GM21360 (cell line): ENCODE measurements around the gene KCNQ1OT1.

Source experiments
- ATAC-seq: cut with Tn5 transposase; IDR thresholded peaks from one replicate; pipeline ENCODE4 v1.9.1; 2021; ENCODE audit warnings: mild to moderate bottlenecking, moderate library complexity; ENCODE audit not compliant: unreplicated experiment

The KCNQ1OT1 gene

DNA sequence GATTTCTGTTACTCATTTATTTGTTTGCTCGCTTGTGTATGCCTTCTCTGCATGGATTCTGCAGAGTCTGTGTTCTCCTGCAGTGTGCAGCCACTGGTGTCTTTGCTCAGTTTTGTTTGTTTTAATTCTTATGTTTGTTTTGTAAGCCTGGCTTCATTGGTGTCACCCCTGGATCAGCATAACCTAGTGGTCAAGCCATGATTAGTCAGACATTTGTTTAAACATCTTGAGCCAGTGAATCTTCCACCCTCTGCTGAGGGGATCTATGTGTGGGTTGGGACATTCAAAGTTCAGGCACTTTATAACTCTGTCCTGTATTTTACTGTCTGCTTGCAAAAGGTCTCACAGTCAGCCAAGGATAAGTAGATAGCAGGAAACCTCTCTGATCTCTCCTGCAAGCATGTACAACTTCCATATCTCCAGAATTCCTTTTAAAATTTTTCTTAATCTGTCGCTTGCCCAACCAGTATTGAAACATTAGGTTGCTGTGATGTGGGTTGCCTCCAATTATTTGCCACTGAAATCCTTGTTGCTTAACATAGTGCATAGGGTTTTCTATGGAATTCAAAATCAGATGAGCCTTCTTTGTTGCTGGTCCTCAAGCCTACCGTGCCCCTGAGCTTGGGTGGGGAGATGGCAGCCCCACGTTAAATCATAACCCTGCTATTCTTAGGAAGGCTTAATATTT, 86.8 kb downstream of the KCNQ1OT1 start:
- ATAC-seq: no peak

DNA sequence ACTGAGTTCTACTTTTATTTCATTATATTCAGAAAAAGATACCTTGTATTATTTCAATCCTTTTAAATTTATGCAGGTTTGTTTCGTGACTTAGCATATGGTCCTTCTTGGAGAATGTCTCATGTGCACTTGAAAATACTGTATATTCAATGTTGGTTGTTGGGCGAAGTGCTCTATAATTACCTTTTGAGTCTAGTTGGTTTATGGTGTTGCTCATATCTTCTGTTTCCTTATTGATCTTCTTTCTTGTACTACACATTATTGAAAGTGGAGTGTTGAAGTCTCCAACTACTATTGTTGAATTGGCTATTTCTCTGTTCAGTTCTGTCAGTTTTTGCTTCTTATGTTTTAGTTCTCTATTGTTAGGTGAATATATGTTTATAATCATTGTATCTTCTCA, 90.4 kb downstream of the KCNQ1OT1 start:
- ATAC-seq: no peak

DNA sequence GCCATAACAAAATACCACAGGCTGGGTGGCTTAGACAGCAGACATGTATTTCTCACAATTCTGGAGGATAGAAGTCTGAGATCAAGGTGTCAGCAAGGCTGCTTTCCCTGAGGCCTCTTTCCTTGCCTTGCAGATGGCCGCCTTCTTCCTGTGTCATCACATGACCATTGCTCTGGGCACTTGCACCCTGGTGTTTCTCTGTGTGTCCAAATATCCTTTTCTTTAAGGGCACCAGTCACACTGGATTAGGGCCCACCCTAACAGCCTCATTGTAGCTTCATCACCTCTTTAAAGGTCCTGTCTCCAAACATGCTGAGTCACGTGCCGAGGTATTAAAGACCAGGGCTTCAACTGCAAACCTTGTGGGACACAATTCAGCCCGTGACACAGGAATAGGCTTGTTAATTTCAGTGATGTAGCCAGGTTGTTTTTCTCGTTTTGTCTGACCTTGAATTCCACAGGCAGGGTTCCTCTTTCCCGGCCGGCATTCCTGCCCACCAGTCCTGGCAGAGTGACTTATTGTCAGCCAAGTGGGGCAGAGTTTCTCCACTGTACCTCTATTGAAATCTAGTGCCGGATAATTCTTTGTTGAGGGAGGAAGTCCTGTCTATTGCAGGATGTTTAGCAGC, 100.1 kb downstream of the KCNQ1OT1 start:
- ATAC-seq: no peak

DNA sequence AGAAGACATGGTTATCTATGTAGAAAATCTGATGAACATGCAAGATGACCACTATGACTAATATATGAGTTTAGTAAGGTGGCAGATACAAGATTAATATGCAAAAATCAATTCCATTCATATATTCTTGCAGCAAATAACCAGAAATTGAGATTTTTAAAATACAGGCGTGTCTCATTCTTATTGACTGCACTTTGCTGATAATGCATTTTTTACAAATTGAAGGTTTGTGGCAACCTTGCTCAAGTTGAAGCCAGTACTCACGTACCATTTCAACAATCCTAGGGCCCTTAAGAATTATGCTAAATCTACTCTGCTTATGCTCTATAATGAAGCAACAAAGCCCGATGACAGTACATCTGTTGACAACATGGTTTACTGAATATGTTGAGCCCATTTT, 104.6 kb downstream of the KCNQ1OT1 start:
- no peak for ATAC-seq

DNA sequence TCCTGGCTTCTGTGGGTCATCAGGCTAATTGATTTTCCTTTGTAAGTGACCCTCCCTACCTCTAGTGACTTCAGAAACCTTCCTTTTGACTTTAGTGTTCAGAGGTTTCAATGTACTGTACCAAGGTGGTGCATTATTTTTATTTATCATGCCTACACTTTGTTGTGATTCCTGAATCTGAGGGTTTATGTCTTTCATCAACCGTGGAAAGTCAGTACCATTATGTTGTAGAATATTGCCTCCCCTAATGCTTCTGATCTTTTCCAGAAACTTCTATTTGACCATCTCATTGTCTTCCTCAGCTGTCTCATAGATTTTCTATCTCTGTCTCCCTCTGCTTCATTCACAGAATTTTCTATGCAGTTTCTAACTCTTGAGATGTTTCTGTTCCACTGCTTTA, 105.5 kb downstream of the KCNQ1OT1 start:
- ATAC-seq: no peak

DNA sequence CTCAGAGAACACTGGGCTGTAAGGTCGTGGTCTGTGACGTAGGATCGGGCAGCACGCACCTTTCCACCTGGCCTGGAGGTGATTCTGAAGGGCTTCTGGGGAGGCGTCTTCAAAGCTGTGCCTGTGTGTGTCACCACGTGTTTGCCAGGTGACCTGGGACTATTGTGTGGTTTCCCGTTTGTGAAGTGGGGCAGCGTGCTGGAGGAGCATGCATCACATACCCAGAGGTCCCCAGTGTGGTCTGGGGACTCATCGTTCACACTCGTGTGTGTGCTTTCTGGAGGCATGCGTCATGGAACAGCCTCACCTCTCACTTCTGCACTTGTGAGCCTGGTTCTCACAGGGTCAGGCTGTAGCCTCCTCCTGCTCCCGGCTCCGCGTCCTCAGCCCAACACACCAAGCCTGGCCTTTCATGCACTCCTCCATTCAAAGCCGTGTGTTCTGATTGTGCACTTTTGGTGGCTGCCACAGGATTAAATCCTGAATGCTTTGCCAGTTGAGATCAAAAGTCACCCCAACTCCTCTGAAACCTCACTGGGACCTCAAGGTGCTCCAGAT, 106.3 kb downstream of the KCNQ1OT1 start:
- no peak for ATAC-seq

DNA sequence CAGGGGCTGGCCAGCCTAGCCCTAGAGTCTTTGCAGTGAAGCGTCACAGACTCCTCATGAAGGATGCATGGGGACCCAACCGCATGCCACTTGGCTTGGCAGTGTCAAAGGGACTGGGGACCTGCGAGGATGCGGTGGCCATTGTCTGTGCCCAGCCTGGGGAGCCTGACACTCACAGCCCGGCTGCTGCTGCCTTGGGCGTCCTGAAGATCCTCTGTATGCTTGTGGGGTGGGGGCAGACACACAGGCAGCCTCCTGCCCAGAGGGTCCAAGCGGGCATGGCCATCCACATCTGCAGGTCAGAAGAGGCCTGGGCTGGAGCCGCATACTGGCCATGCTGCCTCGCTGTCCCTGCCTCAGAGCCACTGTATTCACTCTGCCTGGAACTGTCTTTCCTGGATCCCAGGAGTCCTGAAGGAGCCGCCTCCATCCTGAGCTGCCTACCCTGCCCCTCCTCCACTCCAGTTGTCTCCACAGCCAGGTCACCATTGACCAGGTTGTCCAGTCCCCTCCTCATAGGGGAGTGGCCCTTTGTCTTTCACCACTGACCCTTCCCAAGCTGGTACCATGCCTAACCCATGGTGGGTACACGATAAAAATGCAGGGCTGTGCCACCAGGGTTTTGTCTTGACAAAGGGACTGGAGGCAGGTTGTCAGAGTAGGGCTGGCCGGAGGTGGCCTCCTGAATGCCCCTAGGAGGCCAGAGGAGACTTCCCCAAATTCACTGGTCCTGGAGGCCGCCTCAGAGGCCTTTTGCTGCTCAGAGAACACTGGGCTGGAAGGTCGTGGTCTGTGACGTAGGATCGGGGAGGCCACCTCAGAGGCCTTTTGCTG, 107.0 kb downstream of the KCNQ1OT1 start:
- no peak for ATAC-seq

DNA sequence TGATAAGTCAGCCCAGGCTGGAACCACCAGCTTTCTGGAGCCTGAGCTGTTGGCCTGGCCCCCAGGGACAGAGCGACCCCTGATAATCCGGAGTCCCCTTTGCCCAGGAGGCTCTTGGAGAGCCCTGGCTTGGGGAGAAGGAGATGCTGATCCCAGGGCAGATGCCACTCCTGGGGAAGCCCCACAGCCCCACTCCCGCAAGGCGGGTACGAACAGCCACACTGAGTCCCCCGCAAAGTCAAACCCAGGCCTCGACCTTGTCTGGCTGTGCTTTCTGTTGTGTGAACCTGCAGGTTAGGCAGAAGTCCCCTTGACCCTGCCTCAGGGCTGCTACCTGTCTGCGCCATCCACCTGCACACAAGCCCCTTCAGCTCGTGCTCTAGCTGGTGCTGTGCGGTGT, 108.0 kb downstream of the KCNQ1OT1 start:
- no peak for ATAC-seq

DNA sequence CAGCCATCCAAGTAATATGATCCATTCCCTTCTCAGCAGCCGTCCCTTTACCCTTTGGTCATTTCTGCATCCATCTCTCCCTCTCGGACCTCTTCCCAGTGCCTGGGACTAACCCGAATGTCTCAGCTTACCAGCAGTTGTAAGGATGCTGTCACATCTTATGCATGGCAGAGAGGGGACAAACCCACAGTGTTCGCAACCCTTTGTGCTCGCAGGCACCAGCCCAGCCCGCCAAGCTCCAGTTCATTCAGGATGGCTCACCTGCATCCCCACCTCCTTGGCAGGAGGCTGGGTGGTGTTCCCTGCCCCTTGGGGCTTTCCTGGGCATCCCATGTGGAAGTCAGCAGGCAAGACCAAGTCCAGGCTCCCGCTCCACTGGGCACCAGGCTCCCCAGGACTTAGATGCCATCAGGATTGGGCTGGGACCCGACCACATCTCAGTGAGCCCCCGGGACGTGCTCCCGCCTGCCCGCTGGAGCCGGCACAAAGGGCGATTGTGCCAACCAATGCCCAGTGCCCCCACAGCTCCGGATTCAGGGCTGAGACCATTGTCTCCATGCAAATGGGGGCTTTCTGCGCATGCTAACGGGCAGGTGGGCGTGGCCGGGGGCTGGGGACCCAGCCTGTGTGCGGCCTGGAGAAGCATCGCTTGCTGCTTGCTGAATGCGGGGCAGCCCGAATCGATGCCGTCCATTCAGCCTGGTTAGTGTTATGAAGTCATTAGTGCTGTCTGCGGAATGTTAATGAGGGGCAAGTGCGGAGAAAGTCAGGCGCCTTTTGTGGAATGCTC, 108.6 kb downstream of the KCNQ1OT1 start:
- no peak for ATAC-seq

DNA sequence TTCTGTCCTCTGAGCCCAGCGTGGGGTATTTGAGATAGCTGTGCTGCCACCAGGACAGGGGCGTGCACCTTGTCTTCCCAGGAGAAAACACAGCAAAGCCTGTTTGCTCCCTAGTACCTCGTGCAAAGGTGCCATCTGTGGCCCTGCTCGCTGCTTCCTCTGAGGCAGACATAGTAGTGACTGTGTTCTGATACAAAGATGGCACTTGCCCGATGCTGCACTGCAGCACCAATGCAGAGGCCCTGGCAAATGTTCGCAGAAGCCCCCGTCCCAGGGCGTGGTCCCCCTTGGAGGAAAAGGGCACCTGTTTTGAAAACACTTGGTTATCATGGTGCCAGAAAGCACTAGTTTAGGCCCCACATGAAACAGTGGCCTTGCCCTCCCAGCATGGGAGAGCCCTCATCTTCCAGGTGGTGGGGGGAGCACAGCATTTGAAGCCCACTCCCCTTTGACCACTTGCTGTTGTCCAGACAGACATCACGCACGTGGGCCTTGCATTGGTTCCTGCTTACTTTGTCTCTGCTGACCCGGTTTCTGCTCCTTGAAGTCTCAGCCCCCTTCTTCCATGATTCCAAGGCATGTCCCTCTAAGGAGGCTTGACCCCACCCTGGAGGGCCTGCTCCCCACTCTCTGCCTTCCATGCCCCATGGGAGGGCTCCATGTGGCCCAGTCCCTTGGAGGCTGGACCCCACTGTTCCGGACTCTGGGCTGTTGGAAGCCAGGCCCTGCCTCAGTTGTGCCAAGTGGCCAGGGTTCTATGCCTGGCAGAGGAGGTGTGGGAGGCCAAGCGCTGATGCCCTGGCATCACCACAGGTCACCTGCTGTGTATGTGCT, 109.4 kb downstream of the KCNQ1OT1 start:
- no peak for ATAC-seq

DNA sequence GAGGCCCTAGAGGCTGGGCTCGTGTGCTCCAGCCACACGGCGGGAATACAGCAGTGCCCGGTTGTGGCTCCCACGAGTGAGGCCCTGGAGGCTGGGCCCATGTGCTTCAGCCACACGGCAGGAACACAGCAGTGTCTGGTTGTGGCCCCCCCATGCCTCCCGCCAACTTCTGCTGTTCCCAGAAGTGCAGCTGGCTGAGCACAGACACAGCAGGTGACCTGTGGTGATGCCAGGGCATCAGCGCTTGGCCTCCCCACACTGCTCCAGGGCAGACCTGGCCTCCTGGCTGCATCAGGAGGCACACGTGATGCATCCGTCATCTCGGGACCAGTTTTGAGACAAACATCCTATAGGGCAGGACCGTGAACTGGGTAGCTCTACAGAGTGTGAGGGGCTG, 110.3 kb downstream of the KCNQ1OT1 start:
- no peak for ATAC-seq

DNA sequence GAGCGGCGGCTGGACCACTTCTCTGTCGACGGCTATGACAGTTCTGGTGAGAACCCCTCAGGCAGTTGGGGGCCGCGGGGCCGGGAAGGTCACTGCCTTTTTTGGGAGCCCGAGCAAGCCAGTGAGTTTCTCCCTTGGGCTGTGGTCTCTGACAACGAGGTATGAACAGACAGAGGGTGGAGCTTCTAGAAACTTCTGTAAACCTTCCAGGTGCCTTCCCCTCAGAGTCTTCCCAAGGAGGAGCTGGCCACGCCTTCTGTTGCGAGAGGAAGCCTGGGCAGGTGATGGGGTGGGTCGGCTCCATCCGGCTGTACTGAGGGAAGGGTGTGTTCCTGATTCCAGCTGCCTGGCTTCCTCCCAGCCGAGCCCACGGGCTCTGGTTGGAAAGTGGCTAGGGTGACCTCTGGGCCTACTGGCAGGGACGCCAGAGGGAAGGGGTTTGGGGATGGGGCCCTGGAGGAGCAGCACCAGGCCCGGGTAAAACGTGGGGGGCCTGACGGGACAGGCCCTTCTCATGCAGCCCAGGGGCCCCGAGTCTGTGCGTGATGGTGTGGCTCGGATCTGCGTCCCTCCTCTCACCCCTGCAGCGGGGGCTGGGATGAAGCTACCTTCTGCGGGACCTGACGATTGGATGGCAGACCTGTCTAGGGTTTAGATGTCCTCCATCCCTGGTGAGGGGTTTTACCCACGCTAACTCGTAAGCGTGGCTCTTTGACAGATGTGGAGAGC, 110.8 kb downstream of the KCNQ1OT1 start:
- no peak for ATAC-seq

DNA sequence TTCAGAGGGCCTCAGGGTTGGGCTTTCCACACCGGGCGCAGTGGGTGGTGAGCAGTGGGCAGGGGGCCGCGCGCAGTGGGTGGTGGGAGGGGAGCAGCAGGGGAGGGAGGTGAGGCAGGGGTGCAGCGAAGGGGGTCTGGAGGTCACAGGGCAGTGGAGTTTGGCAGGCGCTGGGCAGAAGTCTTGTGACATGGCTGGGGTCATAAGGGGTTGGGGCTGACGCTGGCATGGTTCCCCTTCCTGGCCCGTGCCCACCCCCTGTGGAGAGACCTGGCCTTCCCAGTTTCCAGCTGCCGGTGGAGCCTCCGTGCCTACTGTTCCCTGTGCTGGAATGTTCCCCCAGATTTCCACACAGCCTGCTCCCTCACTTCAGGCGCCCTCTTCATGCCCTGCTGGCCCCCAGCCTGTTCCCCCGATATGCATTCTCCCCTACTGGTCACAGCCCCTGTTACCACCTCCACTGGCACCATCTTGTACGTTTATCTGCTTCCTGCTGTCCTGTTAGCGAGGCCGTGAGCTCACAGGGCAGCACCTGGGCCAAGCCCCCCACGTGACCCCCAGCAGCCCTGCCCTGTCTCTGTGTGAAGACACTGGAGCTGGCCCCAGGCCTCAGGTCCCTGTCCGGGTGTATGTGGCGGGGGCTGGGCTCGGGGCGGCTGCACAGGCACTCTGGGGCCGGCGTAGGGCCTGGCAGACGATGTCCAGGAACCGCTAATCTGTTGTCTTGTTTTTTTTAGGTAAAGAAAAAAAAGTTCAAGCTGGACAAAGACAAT, 111.6 kb downstream of the KCNQ1OT1 start:
- ATAC-seq: no peak

DNA sequence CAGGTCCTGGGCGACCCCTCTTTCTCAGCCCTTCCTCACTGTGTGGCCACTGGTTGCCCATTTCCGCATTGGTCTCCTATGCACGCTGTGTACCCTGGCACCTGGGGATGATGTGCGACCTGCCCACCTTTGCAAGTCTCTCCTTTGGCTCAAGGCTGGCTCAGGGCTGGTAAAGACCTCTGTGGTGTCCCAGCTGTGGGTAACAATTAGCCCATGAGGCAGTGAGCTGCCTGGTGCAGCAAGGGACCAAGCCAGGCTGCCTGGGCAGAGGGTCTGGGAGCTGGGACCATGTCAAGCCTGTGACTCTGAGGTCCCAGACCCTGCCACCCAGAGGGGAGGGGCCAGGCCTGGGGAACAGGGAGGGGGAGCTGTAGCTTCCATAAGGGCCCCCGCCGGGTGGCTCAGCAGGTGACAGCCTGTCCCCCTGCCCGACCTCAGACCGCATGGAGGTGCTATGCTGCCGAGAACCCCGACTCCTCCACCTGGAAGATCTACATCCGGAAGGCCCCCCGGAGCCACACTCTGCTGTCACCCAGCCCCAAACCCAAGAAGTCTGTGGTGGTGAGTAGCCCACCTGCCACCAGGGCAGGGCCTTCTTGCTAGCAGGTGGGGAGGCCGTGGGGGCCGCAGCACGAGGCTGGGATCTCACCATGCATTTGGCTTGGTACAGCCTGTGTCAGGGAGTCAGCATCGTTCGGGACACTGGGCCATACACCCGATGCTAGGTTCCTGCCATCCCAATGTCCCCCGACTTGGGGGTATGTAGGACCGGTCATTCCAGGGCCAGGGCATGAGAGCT, 112.5 kb downstream of the KCNQ1OT1 start:
- ATAC-seq: no peak

DNA sequence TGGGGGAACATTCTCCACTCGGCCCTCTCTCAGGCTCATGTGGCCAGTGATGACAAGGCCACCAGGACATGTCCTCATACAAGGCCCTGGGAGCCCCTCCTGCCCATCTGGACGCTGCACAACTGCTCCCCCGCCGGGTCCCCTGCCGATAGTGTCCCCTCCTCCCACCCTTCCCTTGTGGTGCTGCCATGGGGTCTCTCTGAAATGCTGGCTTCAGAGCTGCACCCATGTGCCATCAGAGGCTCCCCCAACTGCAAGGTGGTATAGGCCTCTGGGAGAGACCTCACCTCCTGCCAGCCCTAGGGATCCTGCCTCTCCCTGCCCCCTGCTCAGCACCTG, 113.0 kb downstream of the KCNQ1OT1 start:
- no peak for ATAC-seq

DNA sequence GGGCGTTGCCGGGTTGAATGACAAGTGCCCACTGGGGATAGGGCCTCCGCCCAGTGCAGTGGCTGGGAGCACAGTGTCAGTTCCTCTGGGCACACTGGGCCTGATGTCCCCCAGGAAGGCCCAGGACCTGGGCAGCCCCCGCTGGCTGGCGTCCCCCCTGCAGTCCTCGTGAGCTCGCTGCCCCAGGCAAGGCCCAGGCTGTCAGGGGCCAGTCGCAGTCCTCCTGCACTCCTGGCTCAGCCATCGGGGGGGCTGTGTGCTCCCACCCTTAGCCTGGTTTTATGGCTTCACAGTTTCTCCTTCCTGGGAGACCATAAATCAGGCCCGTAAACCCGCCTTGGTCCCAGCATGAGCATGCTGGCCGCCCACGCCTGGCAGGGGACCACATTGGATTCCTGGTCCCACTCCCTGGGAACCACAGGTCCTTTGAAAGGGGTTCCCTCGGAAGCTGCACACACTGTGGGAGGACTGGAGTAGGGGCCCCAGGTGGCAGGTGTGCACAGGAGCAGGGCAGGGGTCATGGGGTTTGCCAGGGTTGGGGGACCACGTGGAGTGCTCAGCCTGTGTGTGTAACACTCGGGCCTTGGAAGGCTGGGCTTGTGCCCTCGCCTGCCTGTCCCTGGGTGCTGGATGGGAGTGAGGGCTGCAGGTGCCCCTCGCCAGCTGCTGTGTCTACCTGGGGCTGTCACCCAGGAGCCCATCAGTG, 113.6 kb downstream of the KCNQ1OT1 start:
- no peak for ATAC-seq

DNA sequence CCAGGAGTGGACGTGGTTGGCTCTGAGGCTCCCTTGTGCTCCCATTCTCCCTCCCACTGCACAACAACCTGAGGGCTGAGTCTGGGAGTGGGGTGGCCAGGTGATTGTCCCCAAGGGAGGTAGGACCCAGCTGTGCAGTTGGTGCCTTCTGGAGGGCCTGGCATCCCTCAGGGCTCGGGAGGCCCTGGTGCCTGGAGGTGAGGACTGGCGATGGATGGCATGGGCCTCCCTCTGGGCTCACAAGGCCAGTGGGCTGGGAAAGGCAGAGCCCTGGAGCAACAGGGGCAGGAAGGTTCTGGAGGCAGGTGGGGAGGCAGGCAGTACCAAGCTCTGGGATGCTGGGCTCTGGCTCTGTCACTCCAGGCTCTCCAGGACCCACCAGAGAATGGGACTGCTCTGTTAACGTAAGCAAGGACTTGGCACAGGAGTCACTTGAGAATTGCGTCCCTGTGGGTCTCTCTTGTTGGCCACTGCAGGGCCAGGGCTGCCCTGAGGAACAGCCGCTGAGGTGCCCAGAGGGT, 114.2 kb downstream of the KCNQ1OT1 start:
- no peak for ATAC-seq
